GM12878 (cell line): Measurements from ENCODE around the gene BCL2L12. TPM values are rescaled to one million over a fixed set of nuclear protein-coding genes. Genes with fewer than 3 reads are reported as not detected.

Source experiments
- ATAC-seq: fragments of 200-7000 bp; cut with Tn5 transposase; 3 replicates; pipeline ENCODE4 v1.9.1; 2020; ENCODE audit warnings: mild to moderate bottlenecking, moderate library complexity
- BruUV-seq: library from RNA; stranded (reverse); fragments of 400-500 nt; replicated peaks from 2 replicates; lab custom pipeline; 2021; lab: Mats Ljungman, UMichigan
- CTCF ChIA-PET: fragments of 300-600 bp; sonication (Branson Sonifier 250); formaldehyde crosslinking; extraction: SDS; loops from one replicate; lab custom pipeline; 2021; ENCODE audit warnings: inconsistent platforms; lab: Yijun Ruan, JAX
- POLR2A ChIA-PET: fragments of 350-600 bp; formaldehyde crosslinking; extraction: SDS; loops from one replicate; lab custom pipeline; 2021; ENCODE audit warnings: inconsistent platforms; lab: Charles Lee
- RAD21 ChIA-PET: fragments of 300-600 bp; sonication (Branson Sonifier 250); formaldehyde crosslinking; loops from one replicate; lab custom pipeline; 2023; ENCODE audit warnings: antibody characterized with exemption; ENCODE audit not compliant: unreplicated experiment; lab: Charles Lee
- SMC1A ChIA-PET: fragments of 300-600 bp; sonication (Branson Sonifier 250); formaldehyde crosslinking; loops from one replicate; lab custom pipeline; 2023; ENCODE audit not compliant: unreplicated experiment, uncharacterized antibody; lab: Charles Lee
- DNase-seq: peaks from one replicate; pipeline ENCODE4 v3.0.0-alpha.2; 2011; ENCODE audit warnings: low read depth, low spot score
- FAIRE-seq: peaks from 3 replicates; lab custom pipeline; 2011; peaks lifted over from hg19 to GRCh38; lab: Jason Lieb, UNC
- H2AFZ ChIP-seq: 2 replicates; pipeline ENCODE4 v1.6.0; 2011; ENCODE audit warnings: low read depth, low read length, control low read depth; ENCODE audit not compliant: control insufficient read depth
- H3K27ac ChIP-seq: 2 replicates; pipeline ENCODE4 v1.5.1; 2011; ENCODE audit warnings: control low read depth; ENCODE audit not compliant: control insufficient read depth, insufficient read depth
- H3K27me3 ChIP-seq, 2 experiments: replicated peaks in 1 of 2; 2 replicates each; pipeline versions ENCODE4 v1.6.0 to v1.6.1; 2011; ENCODE audit warnings: low read length in 1 of 2; ENCODE audit not compliant: control insufficient read depth in 2 of 2, insufficient read depth in 2 of 2
- H3K36me3 ChIP-seq, 2 experiments: 2 replicates each; pipeline ENCODE4 v1.5.1; 2011; ENCODE audit warnings: low read length in 1 of 2; ENCODE audit not compliant: control insufficient read depth in 2 of 2, insufficient read depth in 2 of 2
- H3K4me1 ChIP-seq: 2 replicates; pipeline ENCODE4 v1.6.1; 2011; ENCODE audit warnings: mild to moderate bottlenecking, low read length, moderate library complexity, mixed read lengths; ENCODE audit not compliant: control insufficient read depth, insufficient read depth
- H3K4me2 ChIP-seq: 2 replicates; pipeline ENCODE4 v1.6.0; 2011; ENCODE audit warnings: control low read depth; ENCODE audit not compliant: control insufficient read depth, insufficient read depth
- H3K4me3 ChIP-seq: fragments of 200-600 bp; sonication (generic); 2 replicates; pipeline ENCODE4 v1.5.1; 2016
- H3K79me2 ChIP-seq: 2 replicates; pipeline ENCODE4 v1.6.0; 2011; ENCODE audit warnings: low read length; ENCODE audit not compliant: control insufficient read depth, insufficient read depth
- H3K9ac ChIP-seq: 2 replicates; pipeline ENCODE4 v1.8.0; 2011; ENCODE audit warnings: low read length, control low read depth, mixed read lengths; ENCODE audit not compliant: control insufficient read depth, insufficient read depth
- H3K9me3 ChIP-seq: replicated peaks from 3 replicates; pipeline ENCODE4 v1.5.1; 2011; ENCODE audit warnings: mild to moderate bottlenecking, low read length; ENCODE audit not compliant: control insufficient read depth, insufficient read depth
- H4K20me1 ChIP-seq: 2 replicates; pipeline ENCODE4 v1.6.0; 2011; ENCODE audit not compliant: control insufficient read depth, insufficient read depth
- BRCA1 ChIP-seq: IDR thresholded peaks from 2 replicates; pipeline ENCODE4 v1.6.1; 2011; ENCODE audit warnings: low read depth, low read length, improper control_type of control experiment
- CHD1 ChIP-seq: IDR thresholded peaks from 2 replicates; pipeline ENCODE4 v1.6.1; 2012; ENCODE audit warnings: low read depth, low read length, improper control_type of control experiment
- ETV6 ChIP-seq, 2 experiments: fragments of 450-650 bp in 1 of 2; IDR thresholded peaks in 1 of 2; conservative IDR thresholded peaks in 1 of 2; 2 replicates each; pipeline ENCODE4 v1.6.1; 2014; ENCODE audit warnings: antibody characterized with exemption in 1 of 2, borderline replicate concordance in 1 of 2, low read depth in 1 of 2, mild to moderate bottlenecking in 1 of 2, moderate library complexity in 1 of 2
- FOS ChIP-seq: IDR thresholded peaks from 3 replicates; pipeline ENCODE4 v1.6.1; 2011; ENCODE audit warnings: borderline replicate concordance; ENCODE audit not compliant: insufficient read length; ENCODE audit errors: extremely low read depth
- JUNB ChIP-seq: IDR thresholded peaks from 2 replicates; pipeline ENCODE4 v1.6.1; 2016; ENCODE audit warnings: antibody characterized with exemption, mild to moderate bottlenecking
- JUND ChIP-seq: IDR thresholded peaks from 2 replicates; pipeline ENCODE4 v1.6.1; 2012; ENCODE audit warnings: low read depth, mild to moderate bottlenecking, low read length, improper control_type of control experiment, moderate library complexity
- MTA3 ChIP-seq: IDR thresholded peaks from 2 replicates; pipeline ENCODE4 v1.6.1; 2012; ENCODE audit warnings: low read length, inconsistent platforms, borderline replicate concordance
- NFXL1 ChIP-seq: fragments of 450-650 bp; IDR thresholded peaks from 2 replicates; pipeline ENCODE4 v1.6.1; 2017; ENCODE audit warnings: antibody characterized with exemption, mild to moderate bottlenecking, borderline replicate concordance
- YY1 ChIP-seq: IDR thresholded peaks from 2 replicates; pipeline ENCODE4 v1.6.1; 2011; ENCODE audit warnings: low read depth, mild to moderate bottlenecking, low read length
- ZNF24 ChIP-seq: fragments of 450-650 bp; IDR thresholded peaks from 2 replicates; pipeline ENCODE4 v1.6.1; 2017; ENCODE audit warnings: antibody characterized with exemption, mild to moderate bottlenecking
- ZZZ3 ChIP-seq: IDR thresholded peaks from 2 replicates; pipeline ENCODE4 v1.6.1; 2011; ENCODE audit warnings: low read depth; ENCODE audit not compliant: control insufficient read depth, insufficient read length
- WGBS: methylation state at CpG from one replicate; pipeline ENCODE4 v1.1.6; 2016; ENCODE audit warnings: low lambda C conversion rate; ENCODE audit not compliant: insufficient replicate concordance, insufficient coverage; ENCODE audit errors: missing lambda C conversion rate; 5-methylcytosine and 5-hydroxymethylcytosine counted together
- in situ Hi-C: fragments of 300-500 bp; cut with MboI; formaldehyde crosslinking; loops from 9 replicates; pipeline ENCODE4 v1.14.3; 2018; ENCODE audit warnings: mixed read lengths
- intact Hi-C: fragments of 100-400 bp; cut with micrococcal nuclease; formaldehyde crosslinking; loops from one replicate; pipeline ENCODE4 v1.14.2; 2022; ENCODE audit not compliant: unreplicated experiment
- polyA plus RNA-seq, 11 experiments: library from polyadenylated mRNA; depleted of rRNA in 4 of 11; unstranded in 6 of 11; stranded (reverse) in 5 of 11; fragments of >200 nt; fragmentation: Nextera tagmentation in 4 of 11; fragmentation: Illumina TruSeq in 1 of 11; extraction: Ambion mirVana in 4 of 11; extraction: Trizol in 1 of 11; gene quantifications; 1 replicate in 1 of 11; 2 replicates in 10 of 11; pipeline versions ENCODE4 v1.2.1 to v1.2.3, GENCODE V29; 2011 to 2016; ENCODE audit warnings: inconsistent platforms in 2 of 11, missing spikeins in 2 of 11, low read depth in 1 of 11
- total RNA-seq, 4 experiments: library from RNA; depleted of rRNA in 3 of 4; stranded (reverse); fragments of >200 nt in 3 of 4; fragmentation: Illumina TruSeq in 1 of 4; extraction: Trizol in 1 of 4; gene quantifications; 2 replicates each; pipeline versions ENCODE4 v1.2.1 to v1.2.3, GENCODE V29; 2013 to 2021
- TF ChIP-seq, protein P1 (sequence below): fragments of 450-650 bp; formaldehyde crosslinking; IDR thresholded peaks from 2 replicates; pipeline ENCODE4 v1.4.0; 2020; ENCODE audit warnings: mild to moderate bottlenecking, moderate library complexity
- TF ChIP-seq, protein P2 (sequence below): fragments of 450-650 bp; IDR thresholded peaks from 2 replicates; pipeline ENCODE4 v1.6.1; 2017; ENCODE audit warnings: mild to moderate bottlenecking, low read depth, inconsistent platforms; ENCODE audit not compliant: poor library complexity, severe bottlenecking

The BCL2L12 gene
- total and polyA plus RNA-seq, 10 of the 15 experiments (the other 5 are each of a cell fraction or from before 2014, with no cell fraction given), result 1.8 to 143 (median 50.4) TPM

DNA sequence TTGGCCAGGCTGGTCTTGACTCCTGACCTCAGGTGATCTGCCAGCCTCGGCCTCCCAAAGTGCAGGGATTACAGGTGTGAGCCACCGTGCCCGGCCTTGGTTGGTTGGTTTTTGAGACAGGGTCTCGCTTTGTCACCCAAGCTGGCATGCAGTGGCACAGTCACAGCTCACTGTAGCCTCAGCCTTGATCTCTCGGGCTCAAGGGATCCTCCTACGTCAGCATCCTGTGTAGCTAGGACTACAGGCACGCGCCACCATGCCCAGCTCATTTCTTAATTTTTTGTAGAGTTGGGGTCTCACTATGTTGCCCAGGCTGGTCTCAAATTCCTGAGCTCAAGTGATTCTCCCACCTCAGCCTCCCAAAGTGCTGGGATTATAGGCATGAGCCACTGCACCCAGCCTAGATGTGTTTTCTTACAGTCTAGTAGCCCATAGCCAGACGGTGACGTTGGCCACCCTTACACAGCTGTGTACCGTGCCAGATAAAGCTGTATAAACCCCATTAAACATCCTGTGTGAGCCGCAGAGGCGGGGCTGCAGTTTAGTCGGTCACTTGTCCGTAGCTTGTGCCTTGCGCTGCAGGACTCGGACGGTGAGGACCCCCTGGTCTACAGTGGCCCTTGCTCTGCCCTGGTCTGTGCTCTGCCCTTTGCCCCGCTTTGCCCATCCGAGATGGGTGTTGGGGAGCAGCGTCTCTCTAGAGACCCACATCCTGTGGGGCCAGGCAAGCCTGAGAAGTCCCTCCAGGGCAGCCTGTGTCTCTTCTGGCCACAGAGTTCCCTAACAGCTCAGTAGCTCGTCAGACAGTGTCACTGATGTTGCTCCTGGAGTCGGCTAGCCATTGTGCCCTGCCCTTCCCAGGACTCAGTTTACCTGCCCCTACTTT, 9.9 kb upstream of the BCL2L12 start (continued):
- TF ChIP-seq FOS (no peak), JUNB (no peak), ZZZ3 (no peak), JUND (no peak), ZNF24 (no peak)
- TF ChIP-seq, protein P1, sequence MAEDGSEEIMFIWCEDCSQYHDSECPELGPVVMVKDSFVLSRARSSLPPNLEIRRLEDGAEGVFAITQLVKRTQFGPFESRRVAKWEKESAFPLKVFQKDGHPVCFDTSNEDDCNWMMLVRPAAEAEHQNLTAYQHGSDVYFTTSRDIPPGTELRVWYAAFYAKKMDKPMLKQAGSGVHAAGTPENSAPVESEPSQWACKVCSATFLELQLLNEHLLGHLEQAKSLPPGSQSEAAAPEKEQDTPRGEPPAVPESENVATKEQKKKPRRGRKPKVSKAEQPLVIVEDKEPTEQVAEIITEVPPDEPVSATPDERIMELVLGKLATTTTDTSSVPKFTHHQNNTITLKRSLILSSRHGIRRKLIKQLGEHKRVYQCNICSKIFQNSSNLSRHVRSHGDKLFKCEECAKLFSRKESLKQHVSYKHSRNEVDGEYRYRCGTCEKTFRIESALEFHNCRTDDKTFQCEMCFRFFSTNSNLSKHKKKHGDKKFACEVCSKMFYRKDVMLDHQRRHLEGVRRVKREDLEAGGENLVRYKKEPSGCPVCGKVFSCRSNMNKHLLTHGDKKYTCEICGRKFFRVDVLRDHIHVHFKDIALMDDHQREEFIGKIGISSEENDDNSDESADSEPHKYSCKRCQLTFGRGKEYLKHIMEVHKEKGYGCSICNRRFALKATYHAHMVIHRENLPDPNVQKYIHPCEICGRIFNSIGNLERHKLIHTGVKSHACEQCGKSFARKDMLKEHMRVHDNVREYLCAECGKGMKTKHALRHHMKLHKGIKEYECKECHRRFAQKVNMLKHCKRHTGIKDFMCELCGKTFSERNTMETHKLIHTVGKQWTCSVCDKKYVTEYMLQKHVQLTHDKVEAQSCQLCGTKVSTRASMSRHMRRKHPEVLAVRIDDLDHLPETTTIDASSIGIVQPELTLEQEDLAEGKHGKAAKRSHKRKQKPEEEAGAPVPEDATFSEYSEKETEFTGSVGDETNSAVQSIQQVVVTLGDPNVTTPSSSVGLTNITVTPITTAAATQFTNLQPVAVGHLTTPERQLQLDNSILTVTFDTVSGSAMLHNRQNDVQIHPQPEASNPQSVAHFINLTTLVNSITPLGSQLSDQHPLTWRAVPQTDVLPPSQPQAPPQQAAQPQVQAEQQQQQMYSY (CRISPR knock-in tag), result no peak

DNA sequence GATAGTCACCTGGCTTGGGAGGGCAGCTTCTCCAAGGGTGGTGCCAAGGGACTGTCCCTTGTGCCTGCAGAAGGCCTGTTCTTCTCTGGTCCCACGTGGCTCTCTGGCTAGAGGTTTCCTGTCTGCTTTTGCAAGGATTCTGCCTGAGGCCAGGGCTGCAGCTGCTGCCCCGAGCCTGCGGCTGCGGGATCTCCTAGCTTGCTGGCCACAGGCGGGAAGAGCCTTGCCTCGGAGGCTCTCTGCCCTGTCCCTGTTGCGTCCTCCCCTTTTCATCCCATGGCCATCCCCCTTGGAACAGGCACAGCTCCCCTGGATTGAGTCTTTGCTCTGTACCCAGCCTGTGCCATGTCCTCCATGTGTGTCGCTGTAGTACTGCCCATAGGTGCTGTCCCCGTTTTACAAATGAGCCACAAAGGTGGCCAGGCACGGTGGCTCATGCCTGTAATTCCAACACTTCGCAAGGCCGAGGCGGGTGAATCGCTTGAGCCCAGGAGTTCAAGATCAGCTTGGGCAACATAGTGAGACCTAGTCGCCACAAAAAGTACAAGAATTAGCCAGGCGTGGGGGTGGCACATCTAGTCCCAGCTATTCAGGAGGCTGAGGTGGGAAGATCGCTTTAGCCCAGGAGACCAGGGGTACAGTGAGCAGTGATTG, 9.2 kb upstream of the BCL2L12 start:
- Histone ChIP-seq H3K4me3 (no peak overlapping the region), H3K9ac (no peak overlapping the region), H3K27ac (no peak overlapping the region), H3K27me3 (no peaks in the 10 kb centered on the region), H3K4me2 (no peak overlapping the region), H3K36me3 (peaks cover 0 to 38% of the 10 kb centered on the region in 2 experiments; a peak in 3 of 4 replicates), H2AFZ (no peak overlapping the region), H3K79me2 (no peaks in the 10 kb centered on the region), H3K9me3 (no peaks in the 10 kb centered on the region), H4K20me1 (no peaks in the 10 kb centered on the region), H3K4me1 (no peaks in the 10 kb centered on the region)
- intact Hi-C loops (no loop called here), in situ Hi-C loops (no loop called here)
- ChIA-PET POLR2A (no interaction called here), RAD21 (no interaction called here), SMC1A (no interaction called here), CTCF (interaction anchor here (1.5 kb wide), 1 partner anchor 24 kb away, joined by 3 read pairs; no protein-coding TSS in a partner anchor)
- ATAC-seq, result no peak
- no peak for FAIRE-seq
- WGBS, result 90% methylated on average over 17 of the region's 17 CpGs
- BruUV-seq, result no TSS peak
- DNase-seq, result no peak
- TF ChIP-seq ETV6 (conservative IDR thresholded peaks at IDR 0.05 in 1 of 2, IDR thresholded peaks at IDR 0.05 in 1 of 2; ENCODE audit: borderline replicate concordance in 1 of 2, low read depth in 1 of 2) (no peak), BRCA1 (no peak), CHD1 (no peak), NFXL1 (no peak), YY1 (no peak), MTA3 (no peak)
- TF ChIP-seq, protein P2, sequence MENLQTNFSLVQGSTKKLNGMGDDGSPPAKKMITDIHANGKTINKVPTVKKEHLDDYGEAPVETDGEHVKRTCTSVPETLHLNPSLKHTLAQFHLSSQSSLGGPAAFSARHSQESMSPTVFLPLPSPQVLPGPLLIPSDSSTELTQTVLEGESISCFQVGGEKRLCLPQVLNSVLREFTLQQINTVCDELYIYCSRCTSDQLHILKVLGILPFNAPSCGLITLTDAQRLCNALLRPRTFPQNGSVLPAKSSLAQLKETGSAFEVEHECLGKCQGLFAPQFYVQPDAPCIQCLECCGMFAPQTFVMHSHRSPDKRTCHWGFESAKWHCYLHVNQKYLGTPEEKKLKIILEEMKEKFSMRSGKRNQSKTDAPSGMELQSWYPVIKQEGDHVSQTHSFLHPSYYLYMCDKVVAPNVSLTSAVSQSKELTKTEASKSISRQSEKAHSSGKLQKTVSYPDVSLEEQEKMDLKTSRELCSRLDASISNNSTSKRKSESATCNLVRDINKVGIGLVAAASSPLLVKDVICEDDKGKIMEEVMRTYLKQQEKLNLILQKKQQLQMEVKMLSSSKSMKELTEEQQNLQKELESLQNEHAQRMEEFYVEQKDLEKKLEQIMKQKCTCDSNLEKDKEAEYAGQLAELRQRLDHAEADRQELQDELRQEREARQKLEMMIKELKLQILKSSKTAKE, result no peak
